Right renal cortex interstitium (tissue), 3 donors: ENCODE measurements around the gene SCN5A. TPM values are rescaled to one million over a fixed set of nuclear protein-coding genes. Genes with fewer than 3 reads are reported as not detected.

Experiments used
- DNase-seq, 3 donors: peaks; one replicate each; pipeline ENCODE4 v3.0.0-alpha.2; 2013; ENCODE audit warnings: low read depth in 3 of 3, low spot score in 2 of 3
- polyA plus RNA-seq, 3 donors: library from polyadenylated mRNA; unstranded; fragments of 120-200 nt; gene quantifications; one replicate each; pipeline ENCODE4 v1.2.1, GENCODE V29; 2013; ENCODE audit not compliant: insufficient read length in 3 of 3

SCN5A gene
- polyA plus RNA-seq, 3 donors = 0.88 to 0.97 (median 0.94) TPM

- DNase-seq = no peak
Observed at GRCh38 chr3:38648024-38648658, 1.3 kb downstream of the SCN5A start.

- no peak for DNase-seq
Observed at GRCh38 chr3:38647217-38647970, 2.1 kb downstream of the SCN5A start.

- DNase-seq = no peak
Observed at GRCh38 chr3:38646630-38647029, 2.9 kb downstream of the SCN5A start.

GRCh38 chr3:38646062-38646461 lies 3.4 kb downstream of the SCN5A start:
- DNase-seq = no peak

GRCh38 chr3:38645601-38646000 lies 3.9 kb downstream of the SCN5A start:
- no peak for DNase-seq

GRCh38 chr3:38645076-38645475 lies 4.4 kb downstream of the SCN5A start:
- DNase-seq = no peak

- DNase-seq = no peak
Observed at GRCh38 chr3:38644662-38645053, 4.8 kb downstream of the SCN5A start.

GRCh38 chr3:38644016-38644661 lies 5.3 kb downstream of the SCN5A start:
- DNase-seq = no peak

- DNase-seq = no peak
Observed at GRCh38 chr3:38643592-38643991, 5.9 kb downstream of the SCN5A start.

GRCh38 chr3:38643090-38643489 lies 6.4 kb downstream of the SCN5A start:
- no peak for DNase-seq

GRCh38 chr3:38641461-38642110 lies 7.9 kb downstream of the SCN5A start:
- DNase-seq = no peak

- no peak for DNase-seq
Observed at GRCh38 chr3:38640661-38641452, 8.6 kb downstream of the SCN5A start.

GRCh38 chr3:38638354-38638753 lies 11.1 kb downstream of the SCN5A start:
- DNase-seq = no peak

- DNase-seq = no peak
Observed at GRCh38 chr3:38637906-38638305, 11.6 kb downstream of the SCN5A start.

- DNase-seq = no peak
Observed at GRCh38 chr3:38636881-38637280, 12.6 kb downstream of the SCN5A start.

GRCh38 chr3:38636464-38636863 lies 13.0 kb downstream of the SCN5A start:
- no peak for DNase-seq

- no peak for DNase-seq
Observed at GRCh38 chr3:38634111-38634510, 15.4 kb downstream of the SCN5A start.

GRCh38 chr3:38632989-38633388 lies 16.5 kb downstream of the SCN5A start:
- DNase-seq = no peak

GRCh38 chr3:38630606-38631005 lies 18.9 kb downstream of the SCN5A start:
- DNase-seq = no peak

GRCh38 chr3:38630070-38630469 lies 19.4 kb downstream of the SCN5A start:
- no peak for DNase-seq

GRCh38 chr3:38628835-38629234 lies 20.7 kb downstream of the SCN5A start:
- no peak for DNase-seq
